GM12892 (cell line): ENCODE measurements around the gene LEPROT.

Experiments used
- POLR2A ChIP-seq: IDR thresholded peaks from 2 replicates; pipeline ENCODE4 v1.6.1; 2011; ENCODE audit warnings: low read depth, low read length, control low read depth
- POLR2AphosphoS5 ChIP-seq: IDR thresholded peaks from 2 replicates; pipeline ENCODE4 v1.6.1; 2011; ENCODE audit warnings: low read depth, low read length, control low read depth
- TAF1 ChIP-seq: IDR thresholded peaks from 2 replicates; pipeline ENCODE4 v1.6.1; 2011; ENCODE audit warnings: low read depth, mild to moderate bottlenecking, control low read depth, low read length, borderline replicate concordance

GRCh38 chr1:65434760-65435159, 14.3 kb downstream of the LEPROT start:
- TF ChIP-seq TAF1 (no peak), POLR2A (no peak), POLR2AphosphoS5 (no peak)
